Kidney epithelial cell (primary cell): ENCODE results near the gene RBCK1. TPM values are rescaled to one million over a fixed set of nuclear protein-coding genes. Genes with fewer than 3 reads are reported as not detected.

Experiments
- DNase-seq: peaks from one replicate; pipeline ENCODE4 v3.0.0-alpha.2; 2010; ENCODE audit warnings: low read depth
- H3K27me3 ChIP-seq: 2 replicates; pipeline ENCODE4 v1.6.0; 2011; ENCODE audit warnings: low read length; ENCODE audit not compliant: control insufficient read depth, insufficient read depth
- H3K36me3 ChIP-seq: 2 replicates; pipeline ENCODE4 v1.5.1; 2011; ENCODE audit warnings: low read length; ENCODE audit not compliant: control insufficient read depth, insufficient read depth
- H3K4me3 ChIP-seq: 2 replicates; pipeline ENCODE4 v1.5.1; 2011; ENCODE audit warnings: low read depth, mild to moderate bottlenecking, control low read depth, low read length
- CTCF ChIP-seq: IDR thresholded peaks from 2 replicates; pipeline ENCODE4 v1.5.1; 2011; ENCODE audit warnings: mild to moderate bottlenecking, moderate library complexity, low read length, control low read depth, inconsistent platforms; ENCODE audit not compliant: insufficient read depth, poor library complexity, severe bottlenecking
- total RNA-seq: library from RNA; depleted of rRNA; stranded (reverse); fragments of >200 nt; gene quantifications from 2 replicates; pipeline ENCODE4 v1.2.3, GENCODE V29; 2015

Gene RBCK1
- total RNA-seq, 1 donor from 2014 or later = 292 TPM

- H3K4me3 ChIP-seq = no peak overlapping the region
- H3K27me3 ChIP-seq = no peaks in the 10 kb centered on the region
- DNase-seq = no peak
- no peaks in the 10 kb centered on the region for H3K36me3 ChIP-seq
- TF ChIP-seq CTCF = no peak
Measured at GRCh38 chr20:364905-365794, 42.9 kb upstream of the RBCK1 start.

- H3K27me3 ChIP-seq = no peaks in the 10 kb centered on the region
Measured at GRCh38 chr20:366041-366718, 41.9 kb upstream of the RBCK1 start.

GRCh38 chr20:366719-367485 is 41.2 kb upstream of the RBCK1 start:
- no peak for TF ChIP-seq CTCF
- no peaks in the 10 kb centered on the region for H3K36me3 ChIP-seq
- H3K27me3 ChIP-seq = no peaks in the 10 kb centered on the region

More at GRCh38 chr20:366041-366718, 41.9 kb upstream of the RBCK1 start:
- no peak for TF ChIP-seq CTCF
- no peak for DNase-seq
- no peak overlapping the region for H3K4me3 ChIP-seq
- no peaks in the 10 kb centered on the region for H3K36me3 ChIP-seq

GRCh38 chr20:367486-367887 is 40.6 kb upstream of the RBCK1 start:
- no peaks in the 10 kb centered on the region for H3K27me3 ChIP-seq
- H3K36me3 ChIP-seq = no peaks in the 10 kb centered on the region
- H3K4me3 ChIP-seq = no peak overlapping the region
- no peak for DNase-seq
- TF ChIP-seq CTCF = no peak

More at GRCh38 chr20:366719-367485, 41.2 kb upstream of the RBCK1 start:
- no peak overlapping the region for H3K4me3 ChIP-seq
- no peak for DNase-seq

- no peaks in the 10 kb centered on the region for H3K36me3 ChIP-seq
- no peaks in the 10 kb centered on the region for H3K27me3 ChIP-seq
- DNase-seq = no peak
- TF ChIP-seq CTCF = no peak
- H3K4me3 ChIP-seq = no peak overlapping the region
Measured at GRCh38 chr20:368915-369314, 39.2 kb upstream of the RBCK1 start.
